Right ventricle myocardium inferior (tissue), 1 donor: ENCODE results near the gene PLCB2. TPM values are rescaled to one million over a fixed set of nuclear protein-coding genes. Genes with fewer than 3 reads are reported as not detected.
A peak's percentile ranks its signal among the peaks of the same experiment; 100 is the strongest.

Experiments
- ATAC-seq: fragments of 200-7000 bp; cut with Tn5 transposase; one replicate; pipeline ENCODE4 v1.9.1; 2020; ENCODE audit warnings: mild to moderate bottlenecking, moderate library complexity
- DNase-seq: peaks from one replicate; pipeline ENCODE4 v3.0.0; 2021; ENCODE audit errors: missing footprints
- intact Hi-C: fragments of 100-400 bp; cut with DNase I; formaldehyde crosslinking; loops from one replicate; pipeline ENCODE4 v1.11.0; 2022
- long read RNA-seq: library from polyadenylated mRNA; unstranded; transcript quantifications from one replicate; pipeline ENCODE4 v2.0.0, GENCODE V29; 2021
- total RNA-seq: library from RNA; stranded (reverse); fragmentation: NEBNext Ultra II Directional; extraction: Animal tissue kit (Norgen Biotek cat#: 25700); gene quantifications from one replicate; pipeline ENCODE4 v1.2.1, GENCODE V29; 2021
- donor health status: DM: no; HTN: yes; CAD: no; lungs with severe emphysema.

PLCB2 gene
- 8.2 TPM for total RNA-seq
- long read RNA-seq, partial matches to known transcripts: 1 of 8 reads
- long read RNA-seq, other reads (novel, unspliced or antisense): 7 of 8 reads

DNA sequence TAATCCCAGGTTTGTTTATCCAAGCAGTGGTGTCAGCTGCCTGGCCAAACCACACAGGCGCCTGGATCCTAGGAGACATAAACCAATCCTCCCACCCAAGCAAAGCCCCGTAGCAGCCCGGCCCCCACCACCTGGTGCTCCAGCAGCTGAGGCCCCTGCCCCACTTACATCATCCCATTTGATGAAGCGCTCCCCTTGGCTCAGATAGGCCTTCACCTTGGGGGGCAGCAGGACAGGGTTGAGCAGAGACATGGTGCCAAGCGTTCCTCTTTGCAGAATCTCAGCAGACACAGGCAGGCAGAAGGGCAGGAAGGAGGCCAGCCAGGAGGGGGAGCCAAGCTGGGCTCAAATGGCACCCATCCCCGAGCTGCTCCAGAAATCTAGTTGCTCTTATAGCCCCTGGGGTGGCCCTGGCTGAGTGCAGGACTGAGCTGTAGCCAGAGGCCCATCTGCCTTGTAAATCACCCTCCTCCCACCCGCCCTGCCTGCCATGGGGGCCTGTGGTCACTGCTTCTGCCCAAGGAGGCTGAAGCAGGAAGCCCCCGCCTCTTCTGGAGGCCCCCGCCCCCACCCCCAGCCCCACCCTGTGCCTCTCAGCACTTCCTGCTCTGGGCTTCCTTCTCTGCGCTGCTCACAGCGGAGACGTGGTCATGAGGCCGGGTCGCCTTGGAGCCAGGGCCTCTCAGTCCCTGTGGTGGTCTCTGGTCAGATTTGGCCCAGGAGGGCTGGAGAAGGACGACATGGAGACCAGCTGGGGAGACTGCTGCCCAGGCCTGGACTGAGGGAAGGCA lies at the start of gene PLCB2:
TSS of gene PLCB2 (minus strand) at position 515 of the 791 bp plus-strand sequence. CDS start at position 252, 263 bp downstream.
- intact Hi-C loops: no loop called here
- DNase-seq (peak; percentile 81), ATAC-seq (peak; percentile 57)

DNA sequence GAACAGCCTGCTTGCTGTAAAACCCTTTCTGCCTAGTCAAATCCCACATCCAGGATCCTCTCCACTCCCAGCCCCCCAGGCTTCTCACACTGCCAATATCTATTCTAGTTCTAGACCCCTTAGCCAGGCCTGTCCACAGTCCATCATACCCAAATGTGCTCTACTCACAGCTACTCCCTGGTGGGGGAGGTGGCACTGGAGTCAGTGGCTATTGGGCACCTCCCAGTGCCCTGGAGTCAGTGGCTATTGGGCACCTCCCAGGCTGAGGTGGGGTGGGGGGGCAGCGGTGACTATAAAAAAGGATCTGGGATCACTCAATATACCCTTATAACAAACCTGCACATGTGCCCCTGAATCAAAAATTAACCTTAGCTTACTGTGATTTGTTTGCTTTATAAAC lies 49.5 kb upstream of the PLCB2 start:
- no peak for DNase-seq
- intact Hi-C loops: no loop called here
- no peak for ATAC-seq

GRCh38 chr15:40355976-40356585 lies 48.3 kb upstream of the PLCB2 start:
- intact Hi-C loops: no loop called here
- no peak for ATAC-seq
- DNase-seq: no peak

GRCh38 chr15:40354408-40355171 lies 46.9 kb upstream of the PLCB2 start:
- DNase-seq (no peak), ATAC-seq (no peak)
- intact Hi-C loops: no loop called here

DNA sequence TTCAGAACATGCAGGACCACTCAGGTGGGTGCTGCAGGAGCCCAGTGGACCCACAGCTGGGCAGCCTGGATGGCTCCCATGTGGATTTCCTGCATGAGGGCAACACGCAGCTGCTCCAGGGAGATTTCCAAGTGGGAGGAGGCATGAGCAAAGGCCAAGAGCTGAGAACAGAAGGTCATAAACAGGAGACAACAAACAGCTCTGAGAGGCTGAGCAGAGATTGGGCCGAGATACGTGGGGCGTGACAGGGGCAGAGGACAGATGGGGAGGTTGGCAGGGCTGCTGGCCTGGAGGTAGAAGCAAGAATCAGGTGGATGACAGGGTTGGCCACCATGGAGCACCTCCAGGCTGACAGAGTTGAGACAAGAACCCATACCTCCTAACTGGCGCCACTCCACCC lies 46.0 kb upstream of the PLCB2 start:
- DNase-seq (no peak), ATAC-seq (no peak)
- intact Hi-C loops: no loop called here

GRCh38 chr15:40352281-40352901 lies 44.7 kb upstream of the PLCB2 start:
- no peak for ATAC-seq
- intact Hi-C loops: no loop called here
- DNase-seq: no peak

GRCh38 chr15:40349163-40349562 lies 41.4 kb upstream of the PLCB2 start:
- DNase-seq (no peak), ATAC-seq (no peak)
- intact Hi-C loops: no loop called here

DNA sequence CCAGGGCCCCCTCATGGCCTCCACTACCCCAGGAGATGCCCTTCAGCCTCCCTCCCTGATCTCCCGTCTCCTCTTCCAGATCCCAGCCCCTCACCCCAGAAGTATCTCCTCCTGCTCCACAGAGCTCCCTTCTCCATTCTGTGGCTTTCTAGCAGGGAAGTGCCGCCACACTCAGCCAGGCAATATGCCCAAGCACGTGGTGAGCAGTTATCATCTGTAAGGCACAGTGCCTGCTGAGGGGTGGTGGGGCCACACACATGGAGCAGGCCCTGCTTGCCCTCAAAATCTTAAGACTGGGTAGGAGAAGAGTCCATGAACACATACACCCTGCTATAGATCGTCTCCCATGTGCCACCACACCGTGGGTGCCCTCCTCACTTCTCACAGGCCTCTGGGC lies 40.7 kb upstream of the PLCB2 start:
- no peak for DNase-seq
- no peak for ATAC-seq
- intact Hi-C loops: no loop called here

- ATAC-seq (no peak), DNase-seq (no peak)
- intact Hi-C loops: no loop called here
These were observed 40.1 kb upstream of the PLCB2 start for GRCh38 chr15:40347559-40348473.

DNA sequence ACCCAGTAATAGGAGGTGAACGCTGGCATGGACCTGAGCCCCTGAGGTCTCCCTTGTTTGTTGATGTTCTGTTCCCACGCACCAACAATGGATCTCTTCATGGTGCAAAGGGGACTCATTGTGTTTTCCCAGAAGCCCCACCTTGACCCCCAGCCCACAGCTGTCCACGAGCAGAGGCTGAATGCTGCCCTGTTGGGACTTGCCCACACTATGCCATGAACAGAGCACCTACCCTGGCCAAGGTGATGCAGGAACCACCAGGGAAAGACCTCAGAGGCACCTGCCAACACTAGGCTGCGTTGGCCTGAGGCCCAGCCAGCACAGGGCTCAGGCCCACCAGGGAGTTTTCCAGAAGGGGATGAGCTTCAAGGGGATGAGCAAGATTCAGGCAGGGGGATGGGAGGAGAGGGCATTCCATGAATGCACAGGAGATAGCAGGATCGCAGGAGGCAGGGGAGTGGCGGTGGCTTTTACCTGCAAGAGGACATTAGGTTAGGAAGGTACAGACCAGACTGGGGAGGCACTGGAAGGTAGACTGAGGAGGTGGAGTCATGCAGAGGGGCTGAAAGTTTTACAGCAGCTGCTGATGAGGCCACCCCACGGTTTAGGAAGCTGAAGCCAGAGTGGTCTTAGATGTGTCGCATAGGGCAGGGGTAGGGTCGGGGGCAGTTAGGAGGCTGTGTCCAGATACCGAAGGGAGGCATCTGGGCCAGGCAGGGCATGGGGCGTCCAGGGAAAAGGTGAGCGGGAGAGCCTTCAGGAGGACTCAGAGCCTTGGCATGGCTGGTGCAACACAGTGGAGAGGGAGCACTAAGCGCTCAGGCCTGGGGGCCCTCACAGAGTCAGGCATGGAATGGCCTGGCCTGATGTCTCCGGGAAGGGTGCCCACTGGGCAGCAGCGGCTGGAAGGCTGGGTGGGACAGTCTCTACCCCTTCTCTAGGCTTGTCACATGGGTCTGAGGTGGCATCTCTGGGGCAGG lies 39.1 kb upstream of the PLCB2 start:
- intact Hi-C loops: no loop called here
- ATAC-seq (no peak), DNase-seq (no peak)

- DNase-seq: no peak
- ATAC-seq: no peak
- intact Hi-C loops: no loop called here
These were observed 38.3 kb upstream of the PLCB2 start for GRCh38 chr15:40345867-40346578.

DNA sequence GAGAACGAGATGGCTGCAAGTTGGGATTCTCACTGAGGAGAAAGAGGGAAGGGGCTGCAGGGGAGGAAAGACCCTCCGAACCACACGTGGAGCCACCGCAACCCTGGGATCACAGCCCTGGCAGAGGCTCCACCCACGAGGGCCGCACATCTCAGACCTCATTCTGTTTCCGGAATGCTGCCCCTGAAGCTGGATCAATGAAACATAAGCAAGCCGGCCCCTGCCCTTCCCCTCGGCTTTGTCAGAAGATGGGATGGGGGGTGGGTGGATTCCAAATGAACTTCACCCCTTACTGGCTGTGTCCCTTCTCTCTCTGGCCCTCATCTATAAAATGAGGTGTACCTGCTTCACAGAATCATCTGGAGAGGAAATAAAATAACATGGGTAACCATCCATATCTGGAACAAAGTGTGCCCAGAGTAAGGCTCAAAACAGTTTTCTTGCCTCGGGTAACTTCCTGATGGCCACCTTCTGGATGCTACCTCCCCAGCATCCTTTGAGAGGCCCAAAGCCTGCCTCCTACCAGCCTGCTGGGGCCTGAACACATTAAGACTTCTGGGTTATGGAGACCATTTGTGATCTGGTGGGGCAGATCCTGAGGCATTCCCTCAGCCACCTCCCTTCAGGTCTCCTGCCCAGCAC lies 37.6 kb upstream of the PLCB2 start:
- ATAC-seq: no peak
- DNase-seq: no peak
- intact Hi-C loops: no loop called here

GRCh38 chr15:40344631-40345120 lies 36.9 kb upstream of the PLCB2 start:
- intact Hi-C loops: no loop called here
- ATAC-seq: no peak
- no peak for DNase-seq

DNA sequence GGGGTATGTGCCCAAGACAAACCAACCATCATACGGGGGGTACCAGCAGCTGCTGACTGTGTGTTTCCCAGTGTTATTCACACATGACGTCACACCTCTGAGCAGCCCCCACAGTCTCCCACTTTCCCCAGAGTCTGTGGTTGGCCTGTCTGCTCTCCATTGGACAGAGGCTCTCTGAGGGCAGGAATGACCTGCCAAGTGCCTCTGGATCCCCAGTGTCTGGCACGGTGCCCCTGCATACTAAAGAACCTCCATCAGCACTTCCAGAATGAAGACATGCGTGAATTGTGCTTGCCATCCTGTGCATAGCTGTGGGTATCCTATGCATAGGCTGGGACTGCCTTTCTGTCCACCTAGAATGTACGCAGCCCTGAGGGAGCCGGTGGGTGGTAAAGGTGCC lies 36.5 kb upstream of the PLCB2 start:
- no peak for DNase-seq
- intact Hi-C loops: no loop called here
- ATAC-seq: no peak

DNA sequence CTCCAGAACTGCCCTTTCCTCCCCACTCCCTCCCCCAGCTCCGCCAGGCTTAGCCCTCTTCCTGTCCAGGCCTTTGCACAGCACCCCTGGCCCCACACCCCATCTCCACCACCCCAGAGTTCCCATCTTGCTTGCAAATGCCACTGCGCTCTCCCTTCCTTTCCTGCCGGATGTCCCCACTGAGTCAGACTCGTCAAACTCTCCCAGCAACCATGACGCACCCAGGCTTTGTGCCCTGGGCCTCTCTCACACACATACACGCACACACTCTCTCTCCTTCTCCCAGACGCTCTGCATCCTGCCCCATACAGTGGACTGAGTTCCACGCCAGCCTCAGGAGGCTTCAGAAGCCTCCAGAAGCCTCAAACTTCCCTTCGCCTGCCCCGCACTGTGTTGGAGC lies 35.8 kb upstream of the PLCB2 start:
- DNase-seq (no peak), ATAC-seq (no peak)
- intact Hi-C loops: no loop called here
